MM.1S (cell line): ENCODE data around the gene ENOX1.

Experiments used
- DNase-seq: peaks from one replicate; pipeline ENCODE4 v3.0.0-alpha.2; 2015
- H2AFZ ChIP-seq: fragments of 300-600 bp; sonication (generic); 2 replicates; pipeline ENCODE4 v1.6.0; 2016; ENCODE audit warnings: antibody characterized with exemption, low read length
- H3F3A ChIP-seq: fragments of 300-600 bp; sonication (generic); 2 replicates; pipeline ENCODE4 v1.6.1; 2016; ENCODE audit warnings: mild to moderate bottlenecking, antibody characterized with exemption, low read length, moderate library complexity, mixed read lengths; ENCODE audit not compliant: insufficient read depth
- H3K27ac ChIP-seq: fragments of 300-600 bp; sonication (generic); 2 replicates; pipeline ENCODE4 v1.5.1; 2016; ENCODE audit warnings: mild to moderate bottlenecking, low read length
- H3K27me3 ChIP-seq: fragments of 300-600 bp; sonication (generic); replicated peaks from 2 replicates; pipeline ENCODE4 v1.6.0; 2016; ENCODE audit warnings: low read length; ENCODE audit not compliant: insufficient read depth
- H3K36me3 ChIP-seq: fragments of 300-600 bp; sonication (generic); replicated peaks from 2 replicates; pipeline ENCODE4 v1.6.1; 2016; ENCODE audit warnings: mild to moderate bottlenecking, low read length, mixed read lengths; ENCODE audit not compliant: insufficient read depth
- H3K4me1 ChIP-seq: fragments of 300-600 bp; sonication (generic); 2 replicates; pipeline ENCODE4 v1.6.1; 2016; ENCODE audit warnings: low read length, mixed read lengths
- H3K4me2 ChIP-seq: fragments of 300-600 bp; sonication (generic); 2 replicates; pipeline ENCODE4 v1.6.0; 2016; ENCODE audit warnings: low read depth, low read length
- H3K4me3 ChIP-seq: fragments of 300-600 bp; sonication (generic); 2 replicates; pipeline ENCODE4 v1.5.1; 2016; ENCODE audit warnings: low read length, mixed read lengths
- H3K79me2 ChIP-seq: fragments of 300-600 bp; sonication (generic); 2 replicates; pipeline ENCODE4 v1.6.1; 2016; ENCODE audit warnings: mixed run types, low read length, mixed read lengths
- H3K9ac ChIP-seq: fragments of 300-600 bp; sonication (generic); 2 replicates; pipeline ENCODE4 v1.6.1; 2016; ENCODE audit warnings: low read length, mixed read lengths
- H3K9me2 ChIP-seq: fragments of 300-600 bp; sonication (generic); replicated peaks from 2 replicates; pipeline ENCODE4 v1.6.1; 2016; ENCODE audit warnings: mild to moderate bottlenecking, low read length, mixed read lengths; ENCODE audit not compliant: insufficient read depth
- H3K9me3 ChIP-seq: fragments of 300-600 bp; sonication (generic); replicated peaks from 2 replicates; pipeline ENCODE4 v1.6.1; 2016; ENCODE audit warnings: mild to moderate bottlenecking, low read length, mixed read lengths; ENCODE audit not compliant: insufficient read depth
- H4K20me1 ChIP-seq: fragments of 300-600 bp; sonication (generic); 2 replicates; pipeline ENCODE4 v1.6.1; 2016; ENCODE audit warnings: mild to moderate bottlenecking, low read length, moderate library complexity, mixed read lengths; ENCODE audit not compliant: insufficient read depth
- CTCF ChIP-seq: fragments of 300-600 bp; sonication (generic); IDR thresholded peaks from 2 replicates; pipeline ENCODE4 v1.5.1; 2016; ENCODE audit warnings: antibody characterized with exemption, low read length, mixed read lengths
- EZH2 ChIP-seq: fragments of 300-600 bp; sonication (generic); optimal IDR thresholded peaks from 2 replicates; pipeline ENCODE3; 2017; ENCODE audit warnings: low read depth, mild to moderate bottlenecking, antibody characterized with exemption, low read length, mixed read lengths
- EZH2phosphoT487 ChIP-seq: fragments of 300-600 bp; sonication (generic); IDR thresholded peaks from 2 replicates; pipeline ENCODE4 v1.6.1; 2018; ENCODE audit warnings: antibody characterized with exemption, low read length

Gene ENOX1

DNA sequence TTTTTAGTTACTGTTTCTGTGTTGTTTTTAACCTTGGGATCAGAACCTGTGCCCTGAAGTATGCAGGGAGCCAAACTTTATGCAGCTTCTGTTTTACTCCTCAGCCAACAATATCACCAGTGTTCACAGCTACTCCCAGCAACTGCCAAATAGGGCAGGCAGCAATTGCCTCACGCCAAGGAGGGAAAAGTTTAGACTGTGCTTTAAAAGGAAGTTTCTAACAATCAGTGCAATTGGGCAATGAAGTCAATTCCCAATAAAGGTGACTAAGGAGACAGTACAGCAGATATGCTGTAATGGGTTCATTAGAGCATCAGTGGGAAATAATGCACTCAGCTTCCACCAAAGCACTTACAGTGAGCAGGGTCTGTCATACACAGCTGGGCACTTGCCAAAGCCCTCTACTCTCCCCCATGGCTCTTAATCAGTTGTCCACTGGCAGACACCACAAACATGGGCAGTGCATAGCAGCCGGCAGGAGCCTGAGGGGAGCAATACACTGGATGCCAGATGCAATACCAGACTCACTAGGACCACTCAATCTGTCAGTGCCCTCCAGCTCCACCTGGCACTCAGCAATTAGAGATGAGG is 19.3 kb downstream of the ENOX1 start:
- no peaks in the 10 kb centered on the region for H3K9me2 ChIP-seq
- no peaks in the 10 kb centered on the region for H3K36me3 ChIP-seq
- TF ChIP-seq EZH2 (no peak), EZH2phosphoT487 (no peak), CTCF (no peak)
- no peak for DNase-seq
- H3K9ac ChIP-seq = no peak overlapping the region
- no peaks in the 10 kb centered on the region for H3F3A ChIP-seq
- H4K20me1 ChIP-seq = no peaks in the 10 kb centered on the region
- H3K79me2 ChIP-seq = no peaks in the 10 kb centered on the region
- H3K4me2 ChIP-seq = no peak overlapping the region
- H3K9me3 ChIP-seq = no peaks in the 10 kb centered on the region
- H3K27ac ChIP-seq = no peak overlapping the region
- no peaks in the 10 kb centered on the region for H3K4me1 ChIP-seq
- no peaks in the 10 kb centered on the region for H3K27me3 ChIP-seq
- H3K4me3 ChIP-seq = no peak overlapping the region
- no peak overlapping the region for H2AFZ ChIP-seq

- Histone ChIP-seq H3K79me2 (no peaks in the 10 kb centered on the region), H3K9me3 (no peaks in the 10 kb centered on the region), H3K4me2 (no peak overlapping the region), H4K20me1 (no peaks in the 10 kb centered on the region), H3K4me3 (no peak overlapping the region), H3K36me3 (no peaks in the 10 kb centered on the region), H3K27me3 (no peaks in the 10 kb centered on the region), H3K9ac (no peak overlapping the region), H3F3A (no peaks in the 10 kb centered on the region), H3K9me2 (no peaks in the 10 kb centered on the region), H3K27ac (no peak overlapping the region), H3K4me1 (no peaks in the 10 kb centered on the region), H2AFZ (no peak overlapping the region)
- DNase-seq = no peak
- no peak for TF ChIP-seq EZH2phosphoT487
- no peak for TF ChIP-seq EZH2
- no peak for TF ChIP-seq CTCF
These were observed 20.0 kb downstream of the ENOX1 start for GRCh38 chr13:43766725-43767124.

DNA sequence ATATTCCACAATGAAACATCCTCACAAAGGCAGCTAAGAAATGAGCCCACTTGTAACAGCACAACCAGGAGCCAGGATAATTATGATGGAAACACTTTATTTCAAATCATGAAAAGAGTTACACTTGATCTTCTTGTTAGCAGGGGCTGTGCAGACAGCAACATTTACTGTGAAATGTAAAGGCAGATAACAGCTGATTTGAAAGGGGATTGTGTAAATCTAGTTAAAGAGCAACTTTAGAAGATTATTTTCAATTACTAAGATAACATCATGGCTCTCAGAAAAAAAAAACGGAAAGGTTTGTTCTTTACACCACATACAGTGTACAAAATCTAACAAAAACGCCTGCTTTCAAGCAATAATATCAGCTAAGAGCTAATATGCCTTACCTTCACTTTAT is 22.4 kb downstream of the ENOX1 start:
- TF ChIP-seq CTCF = no peak
- Histone ChIP-seq H3K27ac (no peak overlapping the region), H3K9me2 (no peaks in the 10 kb centered on the region), H3K9ac (no peak overlapping the region), H4K20me1 (no peaks in the 10 kb centered on the region), H3K27me3 (no peaks in the 10 kb centered on the region), H3K9me3 (no peaks in the 10 kb centered on the region), H3K4me3 (no peak overlapping the region), H3K79me2 (no peaks in the 10 kb centered on the region), H3K4me1 (no peaks in the 10 kb centered on the region), H2AFZ (no peak overlapping the region), H3K4me2 (no peak overlapping the region), H3K36me3 (no peaks in the 10 kb centered on the region), H3F3A (no peaks in the 10 kb centered on the region)
- no peak for DNase-seq
